ENCODE measurements around the gene AP5B1.
"Not testable (repeated sequence)": the region's sequence is repeated elsewhere in the genome, so short reads cannot be mapped to it uniquely, and the experiment has no call there.

AP5B1 gene

GRCh38 chr11:65766535-65766934, 14.2 kb downstream of the AP5B1 start:
- no peak overlapping the region for H3K9ac ChIP-seq (ENCODE audit: low read depth in 1 of 2, low read length in 2 of 2)
- no peak overlapping the region for H3K4me3 ChIP-seq (ENCODE audit: low read depth in 1 of 2, low read length in 2 of 2)
- H3K36me3 ChIP-seq (ENCODE audit: control insufficient read depth in 1 of 2, insufficient read depth in 2 of 2, low read length in 2 of 2) = no peaks in the 10 kb centered on the region
- no peak overlapping the region for H3K27ac ChIP-seq (ENCODE audit: low read depth, low read length)
- H3K9me3 ChIP-seq (ENCODE audit: control insufficient read depth in 1 of 2, low read length in 2 of 2) = no peaks in the 10 kb centered on the region
- no peaks in the 10 kb centered on the region for H3K4me1 ChIP-seq (ENCODE audit: control insufficient read depth in 1 of 2, insufficient read depth in 2 of 2, low read length in 2 of 2)
- no peaks in the 10 kb centered on the region for H3K27me3 ChIP-seq (ENCODE audit: control insufficient read depth in 1 of 2, insufficient read depth in 2 of 2, low read length in 2 of 2)

GRCh38 chr11:65764434-65764833, 16.3 kb downstream of the AP5B1 start:
- no peaks in the 10 kb centered on the region for H3K9me3 ChIP-seq (ENCODE audit: control insufficient read depth in 1 of 2, low read length in 2 of 2)
- no peaks in the 10 kb centered on the region for H3K4me1 ChIP-seq (ENCODE audit: control insufficient read depth in 1 of 2, insufficient read depth in 2 of 2, low read length in 2 of 2)
- H3K27ac ChIP-seq (ENCODE audit: low read depth, low read length) = no peak overlapping the region
- H3K27me3 ChIP-seq (ENCODE audit: control insufficient read depth in 1 of 2, insufficient read depth in 2 of 2, low read length in 2 of 2) = no peaks in the 10 kb centered on the region
- H3K9ac ChIP-seq (ENCODE audit: low read depth in 1 of 2, low read length in 2 of 2) = no peak overlapping the region
- no peak overlapping the region for H3K4me3 ChIP-seq (ENCODE audit: low read depth in 1 of 2, low read length in 2 of 2)
- no peaks in the 10 kb centered on the region for H3K36me3 ChIP-seq (ENCODE audit: control insufficient read depth in 1 of 2, insufficient read depth in 2 of 2, low read length in 2 of 2)

GRCh38 chr11:65762816-65763215, 18.0 kb downstream of the AP5B1 start:
- not testable (repeated sequence) for H3K4me1 ChIP-seq (ENCODE audit: control insufficient read depth in 1 of 2, insufficient read depth in 2 of 2, low read length in 2 of 2); H3K27ac ChIP-seq (ENCODE audit: low read depth, low read length); H3K9ac ChIP-seq (ENCODE audit: low read depth in 1 of 2, low read length in 2 of 2); H3K27me3 ChIP-seq (ENCODE audit: control insufficient read depth in 1 of 2, insufficient read depth in 2 of 2, low read length in 2 of 2); H3K36me3 ChIP-seq (ENCODE audit: control insufficient read depth in 1 of 2, insufficient read depth in 2 of 2, low read length in 2 of 2); H3K4me3 ChIP-seq (ENCODE audit: low read depth in 1 of 2, low read length in 2 of 2); H3K9me3 ChIP-seq (ENCODE audit: control insufficient read depth in 1 of 2, low read length in 2 of 2)

DNA sequence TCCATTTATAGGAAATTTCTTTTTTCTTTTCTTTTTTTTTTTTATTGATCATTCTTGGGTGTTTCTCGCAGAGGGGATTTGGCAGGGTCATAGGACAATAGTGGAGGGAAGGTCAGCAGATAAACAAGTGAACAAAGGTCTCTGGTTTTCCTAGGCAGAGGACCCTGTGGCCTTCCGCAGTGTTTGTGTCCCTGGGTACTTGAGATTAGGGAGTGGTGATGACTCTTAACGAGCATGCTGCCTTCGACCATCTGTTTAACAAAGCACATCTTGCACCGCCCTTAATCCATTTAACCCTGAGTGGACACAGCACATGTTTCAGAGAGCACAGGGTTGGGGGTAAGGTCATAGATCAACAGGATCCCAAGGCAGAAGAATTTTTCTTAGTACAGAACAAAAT, 18.6 kb downstream of the AP5B1 start:
- H3K4me3 ChIP-seq (ENCODE audit: low read depth in 1 of 2, low read length in 2 of 2); H3K27me3 ChIP-seq (ENCODE audit: control insufficient read depth in 1 of 2, insufficient read depth in 2 of 2, low read length in 2 of 2); H3K4me1 ChIP-seq (ENCODE audit: control insufficient read depth in 1 of 2, insufficient read depth in 2 of 2, low read length in 2 of 2); H3K9ac ChIP-seq (ENCODE audit: low read depth in 1 of 2, low read length in 2 of 2); H3K36me3 ChIP-seq (ENCODE audit: control insufficient read depth in 1 of 2, insufficient read depth in 2 of 2, low read length in 2 of 2); H3K9me3 ChIP-seq (ENCODE audit: control insufficient read depth in 1 of 2, low read length in 2 of 2); H3K27ac ChIP-seq (ENCODE audit: low read depth, low read length): not testable (repeated sequence)

DNA sequence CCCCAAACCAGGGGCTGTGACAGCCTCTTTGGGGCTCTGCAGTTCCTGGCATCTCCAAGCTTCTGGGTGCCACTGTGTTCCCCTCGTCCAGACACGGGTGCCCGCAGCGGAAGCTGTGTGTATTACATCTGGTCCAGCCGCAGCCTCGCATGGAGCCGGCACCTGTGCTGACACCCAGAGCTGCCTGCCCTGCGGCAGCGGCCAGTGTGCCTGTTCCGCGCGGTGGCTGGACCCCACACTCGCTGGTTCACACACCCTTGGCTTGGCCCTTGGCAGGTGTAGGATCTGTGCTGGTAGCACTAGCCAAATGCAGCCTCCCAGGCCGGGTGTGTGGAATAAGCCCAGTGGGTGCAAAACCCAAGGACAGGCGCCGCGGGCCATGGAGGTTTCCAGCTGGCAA, 35.7 kb downstream of the AP5B1 start:
- H3K9me3 ChIP-seq (ENCODE audit: control insufficient read depth in 1 of 2, low read length in 2 of 2) = no peaks in the 10 kb centered on the region
- no peaks in the 10 kb centered on the region for H3K36me3 ChIP-seq (ENCODE audit: control insufficient read depth in 1 of 2, insufficient read depth in 2 of 2, low read length in 2 of 2)
- H3K4me3 ChIP-seq (ENCODE audit: low read depth in 1 of 2, low read length in 2 of 2) = no peak overlapping the region
- peaks cover 0 to 3% of the 10 kb centered on the region in 2 donors for H3K27me3 ChIP-seq (ENCODE audit: control insufficient read depth in 1 of 2, insufficient read depth in 2 of 2, low read length in 2 of 2)
- no peaks in the 10 kb centered on the region for H3K4me1 ChIP-seq (ENCODE audit: control insufficient read depth in 1 of 2, insufficient read depth in 2 of 2, low read length in 2 of 2)
- no peak overlapping the region for H3K27ac ChIP-seq (ENCODE audit: low read depth, low read length)
- H3K9ac ChIP-seq (ENCODE audit: low read depth in 1 of 2, low read length in 2 of 2) = no peak overlapping the region

GRCh38 chr11:65744699-65745042, 36.1 kb downstream of the AP5B1 start:
- H3K36me3 ChIP-seq (ENCODE audit: control insufficient read depth in 1 of 2, insufficient read depth in 2 of 2, low read length in 2 of 2) = no peaks in the 10 kb centered on the region

GRCh38 chr11:65744026-65744698, 36.6 kb downstream of the AP5B1 start:
- no peak overlapping the region for H3K9ac ChIP-seq (ENCODE audit: low read depth in 1 of 2, low read length in 2 of 2)
- peaks cover 0 to 2% of the 10 kb centered on the region in 2 donors for H3K27me3 ChIP-seq (ENCODE audit: control insufficient read depth in 1 of 2, insufficient read depth in 2 of 2, low read length in 2 of 2)
- no peaks in the 10 kb centered on the region for H3K9me3 ChIP-seq (ENCODE audit: control insufficient read depth in 1 of 2, low read length in 2 of 2)
- H3K4me1 ChIP-seq (ENCODE audit: control insufficient read depth in 1 of 2, insufficient read depth in 2 of 2, low read length in 2 of 2) = no peaks in the 10 kb centered on the region
- no peak overlapping the region for H3K27ac ChIP-seq (ENCODE audit: low read depth, low read length)
- H3K4me3 ChIP-seq (ENCODE audit: low read depth in 1 of 2, low read length in 2 of 2) = no peak overlapping the region
- no peaks in the 10 kb centered on the region for H3K36me3 ChIP-seq (ENCODE audit: control insufficient read depth in 1 of 2, insufficient read depth in 2 of 2, low read length in 2 of 2)

More at GRCh38 chr11:65744699-65745042, 36.1 kb downstream of the AP5B1 start:
- H3K27me3 ChIP-seq (ENCODE audit: control insufficient read depth in 1 of 2, insufficient read depth in 2 of 2, low read length in 2 of 2) = peaks cover 0 to 2% of the 10 kb centered on the region in 2 donors
- no peak overlapping the region for H3K27ac ChIP-seq (ENCODE audit: low read depth, low read length)
- no peak overlapping the region for H3K4me3 ChIP-seq (ENCODE audit: low read depth in 1 of 2, low read length in 2 of 2)
- no peaks in the 10 kb centered on the region for H3K9me3 ChIP-seq (ENCODE audit: control insufficient read depth in 1 of 2, low read length in 2 of 2)
- no peak overlapping the region for H3K9ac ChIP-seq (ENCODE audit: low read depth in 1 of 2, low read length in 2 of 2)
- H3K4me1 ChIP-seq (ENCODE audit: control insufficient read depth in 1 of 2, insufficient read depth in 2 of 2, low read length in 2 of 2) = no peaks in the 10 kb centered on the region

DNA sequence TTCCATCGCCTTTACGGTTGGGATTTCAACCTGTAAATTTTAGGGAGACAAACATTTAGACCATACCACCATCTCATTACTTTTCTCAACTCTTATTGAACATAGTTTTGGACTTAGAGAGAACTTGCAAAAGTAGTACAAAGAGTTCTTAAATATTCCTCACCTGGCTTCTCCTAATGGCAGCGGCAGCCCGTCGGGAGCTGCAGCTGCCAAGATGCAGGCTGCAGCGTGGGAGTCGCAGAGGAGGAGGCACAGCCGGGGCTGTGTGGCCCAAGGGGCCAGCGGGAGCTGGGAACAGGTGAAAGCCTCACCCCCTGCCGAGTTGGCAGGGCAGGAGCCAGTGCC, 37.1 kb downstream of the AP5B1 start:
- Histone ChIP-seq H3K27ac (ENCODE audit: low read depth, low read length) (no peak overlapping the region), H3K4me3 (ENCODE audit: low read depth in 1 of 2, low read length in 2 of 2) (no peak overlapping the region), H3K36me3 (ENCODE audit: control insufficient read depth in 1 of 2, insufficient read depth in 2 of 2, low read length in 2 of 2) (no peaks in the 10 kb centered on the region), H3K27me3 (ENCODE audit: control insufficient read depth in 1 of 2, insufficient read depth in 2 of 2, low read length in 2 of 2) (peaks cover 2 to 3% of the 10 kb centered on the region in 2 donors), H3K4me1 (ENCODE audit: control insufficient read depth in 1 of 2, insufficient read depth in 2 of 2, low read length in 2 of 2) (no peaks in the 10 kb centered on the region), H3K9ac (ENCODE audit: low read depth in 1 of 2, low read length in 2 of 2) (no peak overlapping the region), H3K9me3 (ENCODE audit: control insufficient read depth in 1 of 2, low read length in 2 of 2) (no peaks in the 10 kb centered on the region)

- Histone ChIP-seq H3K4me3 (ENCODE audit: low read depth in 1 of 2, low read length in 2 of 2) (no peak overlapping the region), H3K36me3 (ENCODE audit: control insufficient read depth in 1 of 2, insufficient read depth in 2 of 2, low read length in 2 of 2) (no peaks in the 10 kb centered on the region), H3K4me1 (ENCODE audit: control insufficient read depth in 1 of 2, insufficient read depth in 2 of 2, low read length in 2 of 2) (no peaks in the 10 kb centered on the region), H3K9me3 (ENCODE audit: control insufficient read depth in 1 of 2, low read length in 2 of 2) (no peaks in the 10 kb centered on the region), H3K27me3 (ENCODE audit: control insufficient read depth in 1 of 2, insufficient read depth in 2 of 2, low read length in 2 of 2) (peaks cover 2 to 3% of the 10 kb centered on the region in 2 donors), H3K9ac (ENCODE audit: low read depth in 1 of 2, low read length in 2 of 2) (no peak overlapping the region), H3K27ac (ENCODE audit: low read depth, low read length) (no peak overlapping the region)
These were observed 38.4 kb downstream of the AP5B1 start for GRCh38 chr11:65742353-65742752.

GRCh38 chr11:65741185-65741584, 39.6 kb downstream of the AP5B1 start:
- no peaks in the 10 kb centered on the region for H3K4me1 ChIP-seq (ENCODE audit: control insufficient read depth in 1 of 2, insufficient read depth in 2 of 2, low read length in 2 of 2)
- no peaks in the 10 kb centered on the region for H3K9me3 ChIP-seq (ENCODE audit: control insufficient read depth in 1 of 2, low read length in 2 of 2)
- H3K9ac ChIP-seq (ENCODE audit: low read depth in 1 of 2, low read length in 2 of 2) = no peak overlapping the region
- H3K27ac ChIP-seq (ENCODE audit: low read depth, low read length) = no peak overlapping the region
- no peaks in the 10 kb centered on the region for H3K36me3 ChIP-seq (ENCODE audit: control insufficient read depth in 1 of 2, insufficient read depth in 2 of 2, low read length in 2 of 2)
- peaks cover 2 to 3% of the 10 kb centered on the region in 2 donors for H3K27me3 ChIP-seq (ENCODE audit: control insufficient read depth in 1 of 2, insufficient read depth in 2 of 2, low read length in 2 of 2)
- no peak overlapping the region for H3K4me3 ChIP-seq (ENCODE audit: low read depth in 1 of 2, low read length in 2 of 2)

DNA sequence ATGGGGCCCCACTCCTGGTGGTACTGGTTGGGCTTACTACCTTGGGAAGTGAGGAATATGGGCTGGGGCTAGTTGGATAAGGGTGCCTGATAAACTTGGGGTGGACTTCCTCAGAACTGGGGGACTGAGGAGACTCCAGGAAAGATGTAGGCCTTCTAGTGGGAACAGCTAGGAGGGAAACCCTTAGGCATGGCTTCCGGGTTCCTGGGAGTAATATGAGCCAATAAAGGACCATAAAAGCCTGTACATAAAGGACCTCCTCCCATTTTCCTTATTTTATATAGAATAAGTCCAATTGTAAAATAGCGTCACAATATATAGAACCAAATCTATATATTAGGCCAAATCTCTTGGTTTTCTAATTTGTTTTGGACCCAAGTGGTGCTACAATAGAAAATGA, 41.8 kb downstream of the AP5B1 start:
- Histone ChIP-seq H3K9me3 (ENCODE audit: control insufficient read depth in 1 of 2, low read length in 2 of 2) (no peaks in the 10 kb centered on the region), H3K4me3 (ENCODE audit: low read depth in 1 of 2, low read length in 2 of 2) (no peak overlapping the region), H3K9ac (ENCODE audit: low read depth in 1 of 2, low read length in 2 of 2) (no peak overlapping the region), H3K27ac (ENCODE audit: low read depth, low read length) (no peak overlapping the region), H3K4me1 (ENCODE audit: control insufficient read depth in 1 of 2, insufficient read depth in 2 of 2, low read length in 2 of 2) (no peaks in the 10 kb centered on the region), H3K27me3 (ENCODE audit: control insufficient read depth in 1 of 2, insufficient read depth in 2 of 2, low read length in 2 of 2) (peaks cover 2 to 3% of the 10 kb centered on the region in 2 donors), H3K36me3 (ENCODE audit: control insufficient read depth in 1 of 2, insufficient read depth in 2 of 2, low read length in 2 of 2) (no peaks in the 10 kb centered on the region)
